Measurements from ENCODE around the gene CPLANE2. TPM values are rescaled to one million over a fixed set of nuclear protein-coding genes. Genes with fewer than 3 reads are reported as not detected.

CPLANE2 gene
- total RNA-seq, 1 experiment from 2014 or later: 6.3 TPM

DNA sequence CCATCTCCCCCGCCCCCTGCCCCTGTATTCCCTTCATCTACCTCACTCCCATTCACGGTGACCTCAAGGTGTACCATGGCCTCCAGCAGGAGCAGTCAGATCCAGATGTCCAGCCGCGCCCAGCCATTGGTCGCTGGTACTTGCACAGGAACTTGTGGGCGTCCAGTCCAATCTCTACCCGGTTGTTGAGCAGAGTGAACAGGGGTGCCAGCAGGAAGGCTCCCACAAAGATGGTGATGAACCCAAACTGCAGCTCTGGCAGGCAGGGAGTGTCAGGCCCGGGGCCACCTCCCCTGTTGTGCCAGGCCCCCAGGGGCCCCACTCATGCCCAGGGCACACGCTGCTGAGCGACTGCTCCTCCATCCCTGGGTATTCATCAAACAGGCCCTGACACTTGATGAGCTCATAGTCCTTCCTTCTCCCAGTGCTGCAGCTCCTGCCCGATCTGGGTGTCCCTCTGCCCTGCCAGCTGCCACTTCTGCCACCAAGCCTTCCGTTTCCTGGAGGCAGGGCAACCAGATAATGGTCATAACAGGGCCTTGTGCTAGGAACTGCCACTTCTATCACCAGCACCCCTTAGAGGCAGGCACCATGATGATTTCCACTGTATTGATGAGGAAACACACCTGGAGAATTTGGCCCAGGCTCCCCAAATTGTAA is 18.8 kb downstream of the CPLANE2 start:
- Histone ChIP-seq H3K4me2 (ENCODE audit: insufficient read depth, insufficient read length, low read length) (peak overlapping the region; percentile 92), H3K14ac (ENCODE audit: insufficient read depth, low read length) (no peak overlapping the region), H3K79me1 (ENCODE audit: insufficient read depth, low read depth, low read length, poor library complexity, severe bottlenecking) (no peaks in the 10 kb centered on the region), H2BK120ac (ENCODE audit: low read depth, low read length, poor library complexity, severe bottlenecking) (no peak overlapping the region), H2BK15ac (ENCODE audit: low read depth, low read length) (no peak overlapping the region), H3K23me2 (ENCODE audit: insufficient read length, low read depth, low read length, poor library complexity, severe bottlenecking) (peaks cover 13% of the 10 kb centered on the region), H4K8ac (replicated peaks; ENCODE audit: insufficient read length, low read depth, low read length) (no peak overlapping the region), H3K27ac (ENCODE audit: insufficient read length, low read depth, low read length) (no peak overlapping the region), H3T11ph (ENCODE audit: low read length) (no peak overlapping the region), H3K27me3 (ENCODE audit: insufficient read depth, low read length) (no peaks in the 10 kb centered on the region; the same call in 1 of the 2 replicates), H3K23ac (ENCODE audit: insufficient read length, low read depth, low read length) (no peak overlapping the region), H3K56ac (ENCODE audit: insufficient read length, low read depth, low read length) (no peak overlapping the region), H4K20me1 (ENCODE audit: control insufficient read depth, insufficient read depth, insufficient read length) (no peaks in the 10 kb centered on the region), H2AK5ac (ENCODE audit: insufficient read length, low read length) (no peak overlapping the region), H2BK5ac (ENCODE audit: insufficient read length, low read length) (no peak overlapping the region), H3K4me1 (ENCODE audit: insufficient read depth, low read length) (peaks cover 5% of the 10 kb centered on the region; the same call in 1 of the 2 replicates), H3K9me3 (ENCODE audit: control insufficient read depth, low read depth, low read length) (no peaks in the 10 kb centered on the region), H2BK20ac (ENCODE audit: low read depth, low read length, poor library complexity, severe bottlenecking) (no peak overlapping the region), H4K5ac (ENCODE audit: insufficient read length, low read depth, low read length) (no peak overlapping the region), H2BK12ac (ENCODE audit: insufficient read length, low read depth, low read length) (no peak overlapping the region), H3K9ac (ENCODE audit: extremely low read depth, insufficient read length, low read length) (no peak overlapping the region), H3K4ac (ENCODE audit: low read depth, low read length) (no peak overlapping the region), H3K79me2 (ENCODE audit: insufficient read depth, low read length) (no peaks in the 10 kb centered on the region), H3K18ac (ENCODE audit: insufficient read length, low read depth, low read length) (no peak overlapping the region), H4K91ac (ENCODE audit: insufficient read length, low read depth, low read length) (no peak overlapping the region), H2AFZ (ENCODE audit: low read length) (no peak overlapping the region)
- Mint-ChIP-seq H3K4me1 (peaks cover 16 to 18% of the 10 kb centered on the region in 2 experiments), H3K27me3 (ENCODE audit: low read depth) (peaks cover 45% of the 10 kb centered on the region), H3K4me3 (peak overlapping the region; percentile 72 to 88; a peak in 4 of 5 replicates), H3K9me3 (no peaks in the 10 kb centered on the region), H3K27ac (no peak overlapping the region; a peak in 2 of 7 replicates), H3K36me3 (ENCODE audit: insufficient read depth in 1 of 3, low read depth in 3 of 3) (no peaks in the 10 kb centered on the region)
- TF ChIP-seq, protein P1, sequence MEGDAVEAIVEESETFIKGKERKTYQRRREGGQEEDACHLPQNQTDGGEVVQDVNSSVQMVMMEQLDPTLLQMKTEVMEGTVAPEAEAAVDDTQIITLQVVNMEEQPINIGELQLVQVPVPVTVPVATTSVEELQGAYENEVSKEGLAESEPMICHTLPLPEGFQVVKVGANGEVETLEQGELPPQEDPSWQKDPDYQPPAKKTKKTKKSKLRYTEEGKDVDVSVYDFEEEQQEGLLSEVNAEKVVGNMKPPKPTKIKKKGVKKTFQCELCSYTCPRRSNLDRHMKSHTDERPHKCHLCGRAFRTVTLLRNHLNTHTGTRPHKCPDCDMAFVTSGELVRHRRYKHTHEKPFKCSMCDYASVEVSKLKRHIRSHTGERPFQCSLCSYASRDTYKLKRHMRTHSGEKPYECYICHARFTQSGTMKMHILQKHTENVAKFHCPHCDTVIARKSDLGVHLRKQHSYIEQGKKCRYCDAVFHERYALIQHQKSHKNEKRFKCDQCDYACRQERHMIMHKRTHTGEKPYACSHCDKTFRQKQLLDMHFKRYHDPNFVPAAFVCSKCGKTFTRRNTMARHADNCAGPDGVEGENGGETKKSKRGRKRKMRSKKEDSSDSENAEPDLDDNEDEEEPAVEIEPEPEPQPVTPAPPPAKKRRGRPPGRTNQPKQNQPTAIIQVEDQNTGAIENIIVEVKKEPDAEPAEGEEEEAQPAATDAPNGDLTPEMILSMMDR (conservative IDR thresholded peaks at IDR 0.05): no peak
- WGBS (ENCODE audit: extremely low coverage, insufficient read length, low lambda C conversion rate): no CpG with 5 or more reads among the region's 12 CpGs
- no peak for DNase-seq

Data from H9 (cell line).